ENCODE data around the gene OMG. TPM values are rescaled to one million over a fixed set of nuclear protein-coding genes. Genes with fewer than 3 reads are reported as not detected.
"Not testable (repeated sequence)": the region's sequence is repeated elsewhere in the genome, so short reads cannot be mapped to it uniquely, and the experiment has no call there.

Gene OMG
- total RNA-seq, 1 donor from 2014 or later = not detected

GRCh38 chr17:31269036-31269577, 27.9 kb downstream of the OMG start:
- DNase-seq (ENCODE audit: extremely low read depth, low read depth, low spot score) = no peak

DNA sequence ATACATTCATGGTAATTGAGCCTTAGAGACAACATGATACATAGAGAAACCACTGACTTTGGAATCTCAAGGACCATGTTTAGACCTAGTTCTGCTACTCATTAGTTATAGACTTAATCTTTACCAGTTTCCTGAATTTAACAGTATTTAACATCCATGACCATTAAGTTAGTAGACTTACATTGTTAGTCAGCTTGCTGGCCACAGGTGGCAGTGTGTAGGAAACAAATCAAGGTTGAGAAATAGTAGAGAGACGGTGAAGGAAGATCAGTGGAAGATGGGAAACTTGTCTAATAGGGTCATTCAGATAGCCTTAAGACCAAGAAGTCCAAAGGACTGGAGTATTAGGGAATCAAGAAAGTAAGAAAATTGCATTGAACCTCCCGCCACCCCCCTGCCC, 31.0 kb downstream of the OMG start:
- DNase-seq (ENCODE audit: extremely low read depth, low read depth, low spot score) = no peak

- DNase-seq (ENCODE audit: extremely low read depth, low read depth, low spot score) = not testable (repeated sequence)
Measured at GRCh38 chr17:31262923-31263322, 34.1 kb downstream of the OMG start.

DNA sequence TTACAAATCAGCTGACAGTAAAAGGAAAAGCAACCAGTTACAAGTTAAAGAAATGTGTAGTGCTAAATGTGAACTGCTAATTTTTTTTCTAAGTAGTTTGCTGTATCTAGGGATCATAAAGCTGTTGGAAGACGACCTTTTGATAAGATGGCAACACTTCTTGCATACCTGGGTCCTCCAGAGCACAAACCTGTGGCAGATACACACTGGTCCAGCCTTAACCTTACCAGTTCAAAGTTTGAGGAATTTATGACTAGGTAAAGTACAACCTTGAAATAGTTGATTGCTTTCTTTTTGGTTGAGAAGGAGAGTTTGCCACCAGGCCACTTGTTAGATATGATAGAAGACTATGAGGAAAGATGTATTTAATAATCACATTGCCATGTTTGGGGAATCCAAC, 35.4 kb downstream of the OMG start:
- DNase-seq (ENCODE audit: extremely low read depth, low read depth, low spot score) = no peak

DNA sequence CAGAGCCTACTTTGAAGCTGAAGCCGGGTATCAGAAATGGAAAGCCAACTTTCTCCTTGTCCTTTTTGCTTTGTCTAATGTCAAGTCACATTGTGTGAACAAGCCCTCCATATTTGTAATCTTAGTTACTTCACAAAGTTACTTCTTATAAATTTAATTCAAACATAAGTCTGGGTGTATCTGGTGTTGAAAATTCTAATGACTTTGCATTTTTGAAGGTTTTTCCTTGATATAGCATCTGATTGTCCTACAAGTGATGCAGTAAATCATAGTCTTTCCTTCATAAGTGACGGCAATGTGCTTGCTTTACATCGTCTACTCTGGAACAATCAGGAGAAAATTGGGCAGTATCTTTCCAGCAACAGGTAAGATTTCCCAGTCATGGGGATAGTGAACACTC, 36.9 kb downstream of the OMG start:
- DNase-seq (ENCODE audit: extremely low read depth, low read depth, low spot score) = no peak

GRCh38 chr17:31256936-31257335, 40.1 kb downstream of the OMG start:
- no peak for DNase-seq (ENCODE audit: extremely low read depth, low read depth, low spot score)

- no peak for DNase-seq (ENCODE audit: extremely low read depth, low read depth, low spot score)
Measured at GRCh38 chr17:31254654-31255053, 42.4 kb downstream of the OMG start.

DNA sequence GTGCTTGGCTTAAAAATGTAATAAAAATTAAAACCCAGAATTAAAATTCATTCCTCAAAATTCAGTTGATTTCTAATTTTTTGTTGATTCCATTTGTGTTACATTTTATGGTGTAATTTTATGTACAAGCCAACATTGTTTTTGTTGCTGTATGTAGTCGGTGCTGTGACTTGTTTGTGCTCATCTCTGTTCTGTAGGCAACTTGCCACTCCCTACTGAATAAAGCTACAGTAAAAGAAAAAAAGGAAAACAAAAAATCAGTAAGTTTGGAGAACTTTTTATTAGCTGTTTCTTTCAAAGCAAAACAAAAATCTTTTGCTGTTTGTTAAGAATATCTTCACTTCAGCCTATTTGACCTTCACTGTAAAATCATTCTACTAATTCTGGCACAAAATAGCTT, 44.3 kb downstream of the OMG start:
- no peak for DNase-seq (ENCODE audit: extremely low read depth, low read depth, low spot score)

GRCh38 chr17:31251970-31252328, 45.1 kb downstream of the OMG start:
- DNase-seq (ENCODE audit: extremely low read depth, low read depth, low spot score) = no peak

DNA sequence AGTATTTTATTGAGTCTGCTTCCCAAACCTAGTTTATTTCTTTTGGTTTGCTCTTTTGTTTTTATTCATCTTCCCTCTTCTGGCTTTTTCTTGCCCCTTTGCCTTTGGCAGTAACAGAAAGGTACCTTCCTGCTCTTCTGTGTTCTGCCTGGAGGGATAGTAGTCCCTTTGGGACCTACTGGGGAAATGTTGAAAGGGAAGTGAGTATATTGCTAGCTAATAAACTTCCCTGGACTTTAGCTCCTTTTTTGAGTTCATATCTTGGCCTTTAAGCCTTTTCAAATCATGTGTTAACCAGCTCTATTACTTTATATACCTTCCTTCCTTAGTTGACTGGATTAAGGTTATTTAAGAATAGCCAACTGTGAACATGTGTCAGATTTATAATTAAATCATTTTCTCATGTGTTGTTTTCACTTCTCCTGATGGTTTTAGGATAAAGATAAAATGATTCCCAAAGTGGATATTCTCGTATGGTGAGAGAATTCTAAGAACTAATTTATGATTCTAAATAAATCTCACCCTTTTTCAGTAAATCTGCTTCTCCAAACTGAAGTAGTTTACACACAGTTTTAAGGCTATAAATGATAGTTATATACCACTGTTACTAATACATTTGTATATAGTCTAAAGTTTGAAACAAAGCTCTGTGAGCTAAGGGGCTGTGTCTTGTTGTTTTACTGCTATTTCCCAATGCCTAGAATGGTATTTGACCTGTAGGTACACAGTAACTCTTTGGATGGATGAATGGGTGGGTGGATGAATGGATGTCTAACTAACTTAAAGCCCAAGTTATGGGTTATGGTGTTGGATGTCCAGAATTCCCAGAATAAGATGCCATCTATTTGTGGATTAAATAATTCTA, 45.7 kb downstream of the OMG start:
- no peak for DNase-seq (ENCODE audit: extremely low read depth, low read depth, low spot score)

DNA sequence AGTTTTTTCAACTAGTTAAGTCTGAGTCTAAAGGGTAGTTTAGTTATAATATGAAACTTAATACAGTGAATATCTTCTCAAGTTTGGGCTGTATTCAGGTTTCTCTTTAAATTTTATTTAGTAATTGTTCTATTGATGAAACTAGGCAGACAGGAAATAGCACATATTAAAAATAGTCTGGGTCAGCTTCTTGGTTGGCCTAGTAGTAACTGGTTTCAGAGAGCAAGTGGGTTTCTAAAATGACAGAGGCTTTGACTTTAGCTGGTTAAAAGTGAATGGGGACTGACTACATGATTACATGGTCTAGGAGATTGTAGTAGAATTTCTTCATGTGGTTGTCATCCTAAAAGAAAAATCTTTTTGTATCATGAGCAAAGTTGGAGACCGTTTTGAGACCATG, 46.8 kb downstream of the OMG start:
- DNase-seq (ENCODE audit: extremely low read depth, low read depth, low spot score) = no peak

DNA sequence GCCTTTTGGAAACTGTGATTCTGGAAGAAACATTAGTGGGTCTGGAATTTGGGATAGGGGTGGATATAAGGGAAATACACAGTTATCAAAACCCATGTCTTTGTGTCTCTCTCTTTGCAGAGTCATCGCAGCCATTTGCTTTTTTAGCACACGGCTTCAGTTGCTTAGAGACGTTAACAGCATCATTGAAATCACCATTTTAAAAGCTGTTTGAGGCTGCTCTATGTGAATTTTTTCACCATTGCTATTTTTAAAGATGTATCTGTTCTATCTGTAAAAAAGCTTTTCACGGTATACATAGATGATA, 47.3 kb downstream of the OMG start:
- DNase-seq (ENCODE audit: extremely low read depth, low read depth, low spot score) = no peak

DNA sequence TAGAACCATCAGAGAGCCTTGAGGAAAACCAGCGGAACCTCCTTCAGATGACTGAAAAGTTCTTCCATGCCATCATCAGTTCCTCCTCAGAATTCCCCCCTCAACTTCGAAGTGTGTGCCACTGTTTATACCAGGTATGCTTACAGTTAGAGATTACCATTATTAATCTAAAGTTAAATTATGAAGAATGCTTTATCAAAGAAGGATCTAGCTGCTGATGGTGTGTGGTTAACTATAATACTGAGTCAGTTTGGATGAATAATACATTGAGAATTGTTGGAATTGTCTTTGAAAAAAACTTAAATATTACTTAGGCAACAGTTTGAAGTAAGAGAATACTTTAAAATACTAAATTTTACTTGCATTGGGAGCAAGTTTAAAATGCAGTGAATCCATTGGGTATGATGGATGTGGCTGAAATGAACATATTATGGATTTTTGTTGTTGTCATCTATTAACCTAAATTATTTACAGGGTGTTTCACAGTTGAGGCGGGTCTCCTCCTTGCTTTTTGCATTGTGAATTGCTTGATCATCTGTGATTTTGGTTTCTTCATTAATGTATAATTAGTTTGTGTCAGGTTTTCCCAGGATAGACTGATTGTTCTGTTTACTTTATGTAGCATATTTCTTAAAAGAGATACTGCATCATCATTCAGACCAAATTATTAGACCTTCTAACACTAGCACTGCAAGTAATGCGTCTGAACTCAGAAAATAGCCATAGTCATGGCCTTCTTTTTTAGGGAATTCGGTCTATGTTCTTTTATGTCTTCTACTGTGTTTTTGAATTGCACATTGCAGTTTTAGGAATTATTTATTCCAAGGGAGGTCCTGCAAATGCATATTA, 47.8 kb downstream of the OMG start:
- DNase-seq (ENCODE audit: extremely low read depth, low read depth, low spot score) = no peak

Other genes with a start within 250 kb of the OMG start
- 28.3 and 48.1 TPM in 2 replicates for gene NF1, start 202.3 kb downstream of the OMG start, total RNA-seq
- gene EVI2B, start 16.8 kb upstream of the OMG start, total RNA-seq = 1.2 and 1.6 TPM in 2 replicates
- 0.53 and 1.2 TPM in 2 replicates for gene EVI2A, start 24.4 kb upstream of the OMG start, total RNA-seq
- gene RAB11FIP4, start 94.4 kb upstream of the OMG start, total RNA-seq = 1.2 TPM in 1 of 2 replicates, not detected in the other